IPS DF 19.7 (cell line): Measurements from ENCODE around the gene CCDC117.

Experiments
- DNase-seq: peaks from one replicate; pipeline ENCODE4 v3.0.0-alpha.2; 2013; ENCODE audit warnings: low read depth, low spot score

The CCDC117 gene

DNA sequence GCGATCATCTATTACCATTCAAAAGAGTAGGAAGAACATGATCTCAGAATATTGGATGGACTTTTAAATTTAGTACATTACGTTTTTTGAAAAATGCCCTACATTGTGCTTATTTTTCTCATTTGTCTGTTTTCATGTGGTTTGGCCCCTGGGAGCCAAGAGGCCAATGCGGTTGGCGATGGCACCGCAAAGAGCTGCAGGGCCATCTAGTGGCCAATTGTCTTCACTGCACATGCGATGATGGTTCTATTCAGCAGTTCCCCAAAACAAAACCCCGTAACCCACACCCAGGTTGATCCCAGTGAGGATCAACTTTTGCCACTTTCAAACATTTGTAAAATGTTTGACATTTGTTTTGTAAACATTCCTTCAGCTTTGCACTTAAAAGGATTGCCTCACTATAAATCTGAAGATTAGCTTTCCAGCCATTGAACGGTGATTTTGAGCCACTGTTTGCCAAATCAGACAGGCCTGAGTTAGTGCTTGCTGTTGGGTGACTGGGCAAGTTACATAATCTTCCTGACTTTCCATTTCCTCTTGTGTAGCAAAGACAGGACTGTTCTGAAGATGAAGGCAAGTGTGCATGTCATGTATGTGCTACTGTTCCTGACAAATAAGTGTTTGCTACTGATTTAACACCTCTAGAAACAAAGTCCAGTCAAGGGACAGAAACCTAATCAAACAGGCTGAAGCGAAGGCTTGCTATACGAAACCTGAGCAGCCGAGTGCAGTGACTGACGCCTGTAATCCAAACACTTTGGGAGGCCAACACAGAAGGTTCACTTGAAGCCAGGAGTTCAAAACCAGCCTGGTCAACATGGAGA is 57.1 kb downstream of the CCDC117 start:
- peak; percentile 47 for DNase-seq

DNA sequence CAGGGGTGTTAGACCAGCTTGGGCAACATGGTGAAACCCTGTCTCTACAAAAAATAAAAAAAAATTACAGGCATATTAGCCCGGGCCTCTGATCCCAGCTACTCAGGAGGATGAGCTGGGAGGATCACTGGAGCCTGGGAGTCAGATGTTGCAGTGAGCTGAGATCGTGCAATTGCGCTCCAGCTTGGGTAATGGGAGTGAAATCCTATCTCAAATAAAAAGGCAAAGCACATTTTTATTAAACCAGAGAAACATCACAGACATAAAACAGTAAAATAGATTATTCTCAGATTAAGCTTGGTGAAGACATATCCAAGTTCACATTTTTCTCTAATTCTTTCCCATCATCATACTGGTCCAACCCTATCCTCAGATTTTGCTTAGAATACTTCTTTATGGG is 57.9 kb downstream of the CCDC117 start:
- DNase-seq = no peak

GRCh38 chr22:28831140-28832072 is 58.9 kb downstream of the CCDC117 start:
- no peak for DNase-seq

DNA sequence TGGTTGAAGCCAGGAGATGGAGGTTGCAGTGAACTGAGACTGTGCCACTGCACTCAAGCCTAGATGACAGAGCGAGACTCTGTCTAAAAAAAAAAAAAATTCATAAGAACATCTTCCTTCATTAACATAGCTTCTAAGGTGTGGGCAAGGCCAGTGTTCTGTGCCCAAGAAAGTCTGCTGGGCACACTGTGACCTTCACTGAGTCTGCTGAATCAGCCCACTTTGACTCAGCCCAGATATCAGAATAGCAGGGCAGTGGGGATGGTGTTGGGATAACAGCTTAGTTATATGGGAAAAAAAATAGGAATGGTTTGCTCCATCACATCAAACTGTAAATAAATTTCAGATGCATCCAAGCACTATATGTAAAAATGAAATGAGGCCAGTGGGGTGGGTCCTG is 60.2 kb downstream of the CCDC117 start:
- DNase-seq = no peak

- DNase-seq = no peak
Observed at GRCh38 chr22:28833276-28833923, 60.9 kb downstream of the CCDC117 start.

DNA sequence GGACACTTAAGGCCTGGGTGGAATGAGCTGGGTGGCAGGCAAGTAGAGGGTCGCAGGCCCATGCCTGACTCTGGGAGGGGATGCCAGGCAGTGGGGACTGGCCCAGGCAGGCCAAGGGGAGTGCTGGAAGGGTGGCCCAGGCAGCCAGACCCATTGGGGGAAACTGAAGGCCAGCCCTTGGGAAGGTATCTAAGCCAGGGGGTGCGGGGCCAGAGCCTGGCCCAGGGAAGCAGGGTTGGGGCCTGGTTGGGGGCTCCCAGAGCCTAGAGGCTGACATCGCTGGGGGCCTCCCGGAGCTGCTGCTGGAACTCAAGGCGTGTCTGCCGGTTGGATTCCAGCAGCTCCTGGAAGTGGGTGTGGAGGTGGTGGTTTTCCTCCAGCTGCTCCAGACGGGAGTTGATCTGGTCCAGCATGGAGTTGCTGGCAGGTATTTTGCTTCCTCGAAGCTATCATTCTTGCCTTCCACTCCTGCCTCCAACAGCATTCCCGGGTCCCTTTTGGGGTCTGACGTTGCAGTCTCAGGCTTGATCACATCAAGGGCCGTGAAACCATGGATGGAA is 63.2 kb downstream of the CCDC117 start:
- no peak for DNase-seq

DNA sequence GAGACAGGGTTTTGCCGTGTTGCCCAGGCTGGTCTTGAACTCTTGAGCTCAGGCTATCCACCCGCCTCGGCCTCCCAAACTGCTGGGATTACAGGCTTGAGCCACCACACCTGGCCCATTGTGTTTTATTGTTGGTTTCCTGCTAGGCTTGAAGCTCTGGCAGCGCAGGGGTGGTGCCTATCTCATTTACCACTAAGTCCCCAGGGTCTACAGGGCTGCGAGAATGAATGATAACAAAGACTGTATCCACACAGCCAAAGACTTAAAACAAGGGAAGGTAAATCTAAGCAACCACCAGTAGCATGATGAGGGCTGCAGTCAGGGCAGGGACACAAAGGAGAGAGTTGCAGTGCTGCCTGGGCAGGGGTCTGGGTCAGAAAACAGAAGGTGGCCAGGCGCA is 65.1 kb downstream of the CCDC117 start:
- no peak for DNase-seq
